Ishikawa (cell line): ENCODE data around the gene INPP5K.

Source experiments
- CEBPB ChIP-seq: IDR thresholded peaks from 2 replicates; pipeline ENCODE4 v1.6.1; 2012
- MAX ChIP-seq: IDR thresholded peaks from 2 replicates; pipeline ENCODE4 v1.6.1; 2012
- TEAD4 ChIP-seq: IDR thresholded peaks from 2 replicates; pipeline ENCODE4 v1.6.1; 2012
- YY1 ChIP-seq: IDR thresholded peaks from 2 replicates; pipeline ENCODE4 v1.6.1; 2012; ENCODE audit warnings: low read depth

GRCh38 chr17:1533661-1534325 is 17.4 kb upstream of the INPP5K start:
- TF ChIP-seq TEAD4 (no peak), CEBPB (no peak), MAX (no peak), YY1 (no peak)
